Natural killer cell (primary cell): ENCODE data around the gene PPM1F. TPM values are rescaled to one million over a fixed set of nuclear protein-coding genes. Genes with fewer than 3 reads are reported as not detected.

Source experiments
- ATAC-seq, 3 donors: fragments of 150-1000 bp in 2 of 3; fragments of 200-7000 bp in 1 of 3; cut with Tn5 transposase; 1 replicate in 1 of 3; 2 replicates in 2 of 3; pipeline ENCODE4 v1.10.0; 2021; ENCODE audit warnings: mild to moderate bottlenecking in 2 of 3, moderate library complexity in 2 of 3
- DNase-seq, 2 donors: peaks; one replicate each; pipeline versions ENCODE4 v3.0.0 to v3.0.0-alpha.2; 2013 to 2021; ENCODE audit warnings: mixed read lengths in 1 of 2
- H3K27ac ChIP-seq: one replicate; pipeline ENCODE4 v1.5.1; 2013; ENCODE audit warnings: mild to moderate bottlenecking, low read length
- H3K27me3 ChIP-seq: one replicate; pipeline ENCODE4 v1.6.1; 2013; ENCODE audit warnings: low read length; ENCODE audit not compliant: control insufficient read depth, insufficient read depth
- H3K36me3 ChIP-seq: one replicate; pipeline ENCODE4 v1.6.1; 2013; ENCODE audit warnings: low read length; ENCODE audit not compliant: control insufficient read depth, insufficient read depth
- H3K4me1 ChIP-seq: one replicate; pipeline ENCODE4 v1.6.1; 2013; ENCODE audit warnings: low read length; ENCODE audit not compliant: control insufficient read depth, insufficient read depth
- H3K4me3 ChIP-seq: one replicate; pipeline ENCODE4 v1.5.1; 2013; ENCODE audit warnings: low read length
- H3K9me3 ChIP-seq: one replicate; pipeline ENCODE4 v1.6.1; 2013; ENCODE audit warnings: low read length; ENCODE audit not compliant: control insufficient read depth, insufficient read depth
- H3K27ac Mint-ChIP-seq, 2 donors: one replicate each; pipeline ENCODE4 v1.8.0; 2022; ENCODE audit warnings: mild to moderate bottlenecking in 2 of 2, mixed read lengths in 2 of 2, moderate library complexity in 1 of 2
- H3K27me3 Mint-ChIP-seq, 2 donors: one replicate each; pipeline ENCODE4 v1.8.0; 2022; ENCODE audit warnings: low read depth in 2 of 2, mixed read lengths in 2 of 2
- H3K36me3 Mint-ChIP-seq: one replicate; pipeline ENCODE4 v1.8.0; 2022; ENCODE audit warnings: mixed read lengths
- H3K4me1 Mint-ChIP-seq, 2 donors: one replicate each; pipeline ENCODE4 v1.8.0; 2022; ENCODE audit warnings: mixed read lengths in 2 of 2
- H3K4me3 Mint-ChIP-seq: one replicate; pipeline ENCODE4 v1.8.0; 2022; ENCODE audit warnings: mild to moderate bottlenecking, moderate library complexity, mixed read lengths
- H3K9me3 Mint-ChIP-seq, 2 donors: one replicate each; pipeline ENCODE4 v1.8.0; 2022; ENCODE audit warnings: mixed read lengths in 2 of 2
- WGBS: methylation state at CpG from one replicate; pipeline ENCODE4 v1.1.7; 2013; ENCODE audit warnings: missing lambda C conversion rate; ENCODE audit not compliant: insufficient coverage; 5-methylcytosine and 5-hydroxymethylcytosine counted together
- intact Hi-C: fragments of 100-400 bp; cut with micrococcal nuclease; formaldehyde crosslinking; loops from one replicate; pipeline ENCODE4 v1.14.2; 2022
- total RNA-seq, 4 donors: library from RNA; stranded (reverse); fragments of 120-200 nt in 1 of 4; gene quantifications; one replicate each; pipeline versions ENCODE4 v1.2.3 to v1.2.4, GENCODE V29; 2013 to 2022
- TF ChIP-seq, protein P1 (sequence below): fragments of 200-600 bp; IDR thresholded peaks from one replicate; pipeline ENCODE4 v1.8.0; 2022; ENCODE audit warnings: antibody characterized with exemption

The PPM1F gene
- total RNA-seq, 3 donors from 2014 or later (not counting 1 experiment from before 2014, with no cell fraction given): 25.1 to 30.3 (median 25.5) TPM

GRCh38 chr22:21961886-21962654 lies 9.4 kb upstream of the PPM1F start:
- H3K9me3 ChIP-seq: no peaks in the 10 kb centered on the region
- Mint-ChIP-seq H3K27ac (no peak overlapping the region), H3K4me1 (no peaks in the 10 kb centered on the region), H3K27me3 (no peaks in the 10 kb centered on the region), H3K9me3 (no peaks in the 10 kb centered on the region), H3K36me3 (no peaks in the 10 kb centered on the region), H3K4me3 (no peak overlapping the region)
- no peak overlapping the region for H3K27ac ChIP-seq
- ATAC-seq (no peak), DNase-seq (no peak)
- TF ChIP-seq, protein P1, sequence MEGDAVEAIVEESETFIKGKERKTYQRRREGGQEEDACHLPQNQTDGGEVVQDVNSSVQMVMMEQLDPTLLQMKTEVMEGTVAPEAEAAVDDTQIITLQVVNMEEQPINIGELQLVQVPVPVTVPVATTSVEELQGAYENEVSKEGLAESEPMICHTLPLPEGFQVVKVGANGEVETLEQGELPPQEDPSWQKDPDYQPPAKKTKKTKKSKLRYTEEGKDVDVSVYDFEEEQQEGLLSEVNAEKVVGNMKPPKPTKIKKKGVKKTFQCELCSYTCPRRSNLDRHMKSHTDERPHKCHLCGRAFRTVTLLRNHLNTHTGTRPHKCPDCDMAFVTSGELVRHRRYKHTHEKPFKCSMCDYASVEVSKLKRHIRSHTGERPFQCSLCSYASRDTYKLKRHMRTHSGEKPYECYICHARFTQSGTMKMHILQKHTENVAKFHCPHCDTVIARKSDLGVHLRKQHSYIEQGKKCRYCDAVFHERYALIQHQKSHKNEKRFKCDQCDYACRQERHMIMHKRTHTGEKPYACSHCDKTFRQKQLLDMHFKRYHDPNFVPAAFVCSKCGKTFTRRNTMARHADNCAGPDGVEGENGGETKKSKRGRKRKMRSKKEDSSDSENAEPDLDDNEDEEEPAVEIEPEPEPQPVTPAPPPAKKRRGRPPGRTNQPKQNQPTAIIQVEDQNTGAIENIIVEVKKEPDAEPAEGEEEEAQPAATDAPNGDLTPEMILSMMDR: no peak
- H3K36me3 ChIP-seq: peaks cover 61% of the 10 kb centered on the region
- H3K27me3 ChIP-seq: no peaks in the 10 kb centered on the region
- 96% methylated on average over 23 of the region's 23 CpGs for WGBS
- H3K4me1 ChIP-seq: no peaks in the 10 kb centered on the region
- H3K4me3 ChIP-seq: no peak overlapping the region
- intact Hi-C loops: no loop called here

- H3K36me3 ChIP-seq: peaks cover 54% of the 10 kb centered on the region
- Mint-ChIP-seq H3K27ac (no peak overlapping the region), H3K36me3 (no peaks in the 10 kb centered on the region), H3K4me1 (no peaks in the 10 kb centered on the region), H3K4me3 (no peak overlapping the region), H3K27me3 (no peaks in the 10 kb centered on the region), H3K9me3 (no peaks in the 10 kb centered on the region)
- no peak overlapping the region for H3K27ac ChIP-seq
- intact Hi-C loops: no loop called here
- WGBS: 89% methylated on average over 18 of the region's 18 CpGs
- H3K4me3 ChIP-seq: no peak overlapping the region
- ATAC-seq (no peak), DNase-seq (no peak)
- H3K4me1 ChIP-seq: no peaks in the 10 kb centered on the region
- H3K27me3 ChIP-seq: no peaks in the 10 kb centered on the region
- TF ChIP-seq, protein P1: no peak
- H3K9me3 ChIP-seq: no peaks in the 10 kb centered on the region
These were observed 8.6 kb upstream of the PPM1F start for GRCh38 chr22:21961127-21961867.

DNA sequence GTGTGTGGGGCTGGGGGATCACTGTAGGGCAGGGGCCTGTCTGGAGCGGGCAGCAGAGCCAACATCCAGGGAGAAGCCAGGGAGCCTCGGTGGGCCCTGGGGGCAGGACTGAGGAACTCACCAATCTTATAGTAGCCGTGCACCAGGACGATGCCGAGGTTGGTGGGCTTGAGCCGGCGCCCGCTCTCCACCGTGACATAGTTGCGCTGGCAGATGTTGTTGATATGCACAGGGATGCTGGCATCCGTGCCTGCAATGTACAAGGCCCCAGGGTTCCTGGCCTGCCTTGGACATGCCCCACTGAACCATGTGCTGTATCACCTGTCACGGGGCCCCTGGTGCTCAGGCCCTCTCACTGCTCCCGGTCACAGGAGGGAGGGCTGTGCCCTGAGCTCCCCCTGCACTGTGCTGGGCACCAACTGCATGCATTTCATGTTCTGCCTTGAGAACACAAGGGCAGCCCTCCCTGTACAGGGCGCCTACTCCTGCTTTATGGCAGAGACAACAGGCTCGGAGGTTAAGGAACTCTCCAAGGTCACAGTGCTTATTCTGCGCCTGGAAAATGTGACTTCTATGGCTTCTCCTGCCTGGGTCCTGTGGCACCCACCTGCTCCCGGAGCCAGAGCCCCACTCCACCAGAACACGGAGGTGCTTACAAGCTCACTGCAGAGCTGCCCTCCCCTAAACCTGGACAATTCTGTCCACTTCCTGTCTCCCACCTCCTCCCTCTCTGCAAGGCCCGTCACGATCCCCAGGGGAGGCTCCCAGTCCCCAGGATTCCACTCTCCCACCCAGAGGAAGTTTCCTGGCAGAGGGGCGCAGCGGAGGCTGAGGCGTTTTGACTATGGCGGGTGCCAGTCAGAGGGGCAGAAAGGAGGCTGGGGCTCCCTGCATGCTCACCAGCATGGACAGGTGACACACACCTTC lies 7.8 kb upstream of the PPM1F start:
- H3K4me1 ChIP-seq: no peaks in the 10 kb centered on the region
- no peak for DNase-seq
- Mint-ChIP-seq H3K27me3 (no peaks in the 10 kb centered on the region), H3K4me3 (no peak overlapping the region), H3K27ac (no peak overlapping the region), H3K9me3 (no peaks in the 10 kb centered on the region), H3K36me3 (no peaks in the 10 kb centered on the region), H3K4me1 (no peaks in the 10 kb centered on the region)
- TF ChIP-seq, protein P1: no peak
- H3K9me3 ChIP-seq: no peaks in the 10 kb centered on the region
- no peak overlapping the region for H3K27ac ChIP-seq
- 94% methylated on average over 24 of the region's 24 CpGs for WGBS
- no peak overlapping the region for H3K4me3 ChIP-seq
- ATAC-seq: no peak
- peaks cover 49% of the 10 kb centered on the region for H3K36me3 ChIP-seq
- intact Hi-C loops: no loop called here
- H3K27me3 ChIP-seq: no peaks in the 10 kb centered on the region
